H1 (cell line): ENCODE data around the gene CDC40.
"Not testable (repeated sequence)": the region's sequence is repeated elsewhere in the genome, so short reads cannot be mapped to it uniquely, and the experiment has no call there.

ENCODE experiments used
- CHD2 ChIP-seq: IDR thresholded peaks from 2 replicates; pipeline ENCODE4 v1.6.1; 2012; ENCODE audit warnings: low read length, improper control_type of control experiment
- EP300 ChIP-seq, 2 experiments: IDR thresholded peaks; 1 replicate in 1 of 2; 2 replicates in 1 of 2; pipeline ENCODE4 v1.6.1; 2011 to 2012; ENCODE audit warnings: low read depth in 2 of 2, low read length in 2 of 2, mild to moderate bottlenecking in 2 of 2, borderline replicate concordance in 1 of 2, inconsistent platforms in 1 of 2, moderate library complexity in 1 of 2
- EZH2 ChIP-seq: fragments of 200-600 bp; sonication (generic); IDR thresholded peaks from 2 replicates; pipeline ENCODE4 v1.7.1; 2012; ENCODE audit warnings: low read depth, mild to moderate bottlenecking, moderate library complexity, low read length, inconsistent platforms; ENCODE audit not compliant: severe bottlenecking
- GABPA ChIP-seq: IDR thresholded peaks from 2 replicates; pipeline ENCODE4 v1.6.1; 2011; ENCODE audit warnings: mild to moderate bottlenecking, low read length, moderate library complexity, borderline replicate concordance; ENCODE audit not compliant: insufficient read depth
- KDM1A ChIP-seq: fragments of 200-600, 300-600 bp; sonication (generic); IDR thresholded peaks from 2 replicates; pipeline ENCODE4 v1.7.1; 2016; ENCODE audit warnings: mild to moderate bottlenecking, low read length, borderline replicate concordance
- PHF8 ChIP-seq: fragments of 200-600 bp; sonication (generic); conservative IDR thresholded peaks from 2 replicates; pipeline ENCODE4 v1.7.1; 2012; ENCODE audit warnings: low read depth, mild to moderate bottlenecking, inconsistent platforms, low read length, moderate library complexity
- POLR2A ChIP-seq, 2 experiments: IDR thresholded peaks; 1 replicate in 1 of 2; 2 replicates in 1 of 2; pipeline ENCODE4 v1.6.1; 2011; ENCODE audit warnings: low read depth in 2 of 2, low read length in 2 of 2, mild to moderate bottlenecking in 2 of 2; ENCODE audit errors: control extremely low read depth in 1 of 2
- SP1 ChIP-seq: IDR thresholded peaks from 2 replicates; pipeline ENCODE4 v1.6.1; 2011; ENCODE audit warnings: low read depth, low read length
- YY1 ChIP-seq: IDR thresholded peaks from 2 replicates; pipeline ENCODE4 v1.6.1; 2011; ENCODE audit warnings: low read depth, mild to moderate bottlenecking, low read length
- TF ChIP-seq, protein P1 (sequence below), 3 experiments: IDR thresholded peaks; 1 replicate in 2 of 3; 2 replicates in 1 of 3; pipeline versions ENCODE4 v1.5.1 to v1.6.1; 2011; ENCODE audit warnings: low read length in 3 of 3, mild to moderate bottlenecking in 3 of 3, inconsistent platforms in 2 of 3, low read depth in 1 of 3, moderate library complexity in 1 of 3; ENCODE audit not compliant: insufficient read depth in 1 of 3; ENCODE audit errors: control extremely low read depth in 1 of 3
- TF ChIP-seq, protein P2 (sequence below): IDR thresholded peaks from 2 replicates; pipeline ENCODE4 v1.6.1; 2012; ENCODE audit warnings: inconsistent platforms
- TF ChIP-seq, protein P3 (sequence below): IDR thresholded peaks from 2 replicates; pipeline ENCODE4 v1.6.1; 2012; ENCODE audit warnings: inconsistent platforms

DNA sequence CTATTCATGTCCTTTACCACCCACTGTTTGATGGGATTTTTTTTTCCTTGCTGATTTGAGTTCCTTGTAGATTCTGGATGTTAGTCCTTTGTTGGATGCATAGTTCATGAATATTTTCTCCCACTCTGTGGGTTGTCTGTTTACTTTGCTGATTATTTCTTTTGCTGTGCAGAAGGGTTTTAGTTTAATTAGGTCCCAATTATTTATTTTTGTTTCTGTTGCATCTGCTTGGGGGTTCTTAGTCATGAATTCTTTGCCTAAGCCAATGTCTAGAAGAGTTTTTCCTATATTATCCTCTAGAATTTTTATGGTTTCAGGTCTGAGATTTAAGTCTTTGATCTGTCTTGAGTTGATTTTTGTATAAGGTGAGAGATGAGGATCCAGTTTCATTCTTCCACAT, 92.6 kb downstream of the CDC40 start:
- TF ChIP-seq, protein P1, sequence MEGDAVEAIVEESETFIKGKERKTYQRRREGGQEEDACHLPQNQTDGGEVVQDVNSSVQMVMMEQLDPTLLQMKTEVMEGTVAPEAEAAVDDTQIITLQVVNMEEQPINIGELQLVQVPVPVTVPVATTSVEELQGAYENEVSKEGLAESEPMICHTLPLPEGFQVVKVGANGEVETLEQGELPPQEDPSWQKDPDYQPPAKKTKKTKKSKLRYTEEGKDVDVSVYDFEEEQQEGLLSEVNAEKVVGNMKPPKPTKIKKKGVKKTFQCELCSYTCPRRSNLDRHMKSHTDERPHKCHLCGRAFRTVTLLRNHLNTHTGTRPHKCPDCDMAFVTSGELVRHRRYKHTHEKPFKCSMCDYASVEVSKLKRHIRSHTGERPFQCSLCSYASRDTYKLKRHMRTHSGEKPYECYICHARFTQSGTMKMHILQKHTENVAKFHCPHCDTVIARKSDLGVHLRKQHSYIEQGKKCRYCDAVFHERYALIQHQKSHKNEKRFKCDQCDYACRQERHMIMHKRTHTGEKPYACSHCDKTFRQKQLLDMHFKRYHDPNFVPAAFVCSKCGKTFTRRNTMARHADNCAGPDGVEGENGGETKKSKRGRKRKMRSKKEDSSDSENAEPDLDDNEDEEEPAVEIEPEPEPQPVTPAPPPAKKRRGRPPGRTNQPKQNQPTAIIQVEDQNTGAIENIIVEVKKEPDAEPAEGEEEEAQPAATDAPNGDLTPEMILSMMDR (IDR thresholded peaks at IDR 0.05; ENCODE audit: control extremely low read depth in 1 of 3, insufficient read depth in 1 of 3, low read depth in 1 of 3, low read length in 3 of 3) = not testable (repeated sequence)
- not testable (repeated sequence) for TF ChIP-seq EZH2; EP300 (IDR thresholded peaks at IDR 0.05; ENCODE audit: borderline replicate concordance in 1 of 2, low read depth in 2 of 2, low read length in 2 of 2); SP1; POLR2A (IDR thresholded peaks at IDR 0.05; ENCODE audit: control extremely low read depth in 1 of 2, low read depth in 2 of 2, low read length in 2 of 2); YY1; CHD2; PHF8; KDM1A; GABPA
- TF ChIP-seq, protein P2, sequence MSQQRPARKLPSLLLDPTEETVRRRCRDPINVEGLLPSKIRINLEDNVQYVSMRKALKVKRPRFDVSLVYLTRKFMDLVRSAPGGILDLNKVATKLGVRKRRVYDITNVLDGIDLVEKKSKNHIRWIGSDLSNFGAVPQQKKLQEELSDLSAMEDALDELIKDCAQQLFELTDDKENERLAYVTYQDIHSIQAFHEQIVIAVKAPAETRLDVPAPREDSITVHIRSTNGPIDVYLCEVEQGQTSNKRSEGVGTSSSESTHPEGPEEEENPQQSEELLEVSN = not testable (repeated sequence)
- TF ChIP-seq, protein P3, sequence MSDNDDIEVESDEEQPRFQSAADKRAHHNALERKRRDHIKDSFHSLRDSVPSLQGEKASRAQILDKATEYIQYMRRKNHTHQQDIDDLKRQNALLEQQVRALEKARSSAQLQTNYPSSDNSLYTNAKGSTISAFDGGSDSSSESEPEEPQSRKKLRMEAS = not testable (repeated sequence)
